SH-SY5Y (cell line): ENCODE results near the gene TUBGCP3.

ENCODE experiments used
- GATA2 ChIP-seq: IDR thresholded peaks from 2 replicates; pipeline ENCODE4 v1.6.1; 2011; ENCODE audit warnings: mild to moderate bottlenecking, low read depth, low read length
- GATA3 ChIP-seq: IDR thresholded peaks from 2 replicates; pipeline ENCODE4 v1.6.1; 2011; ENCODE audit warnings: low read depth, mild to moderate bottlenecking, low read length, moderate library complexity

GRCh38 chr13:112530861-112531260 is 57.1 kb downstream of the TUBGCP3 start:
- TF ChIP-seq GATA2: no peak
- no peak for TF ChIP-seq GATA3
